ENCODE results near the gene FILIP1L.

The FILIP1L gene

DNA sequence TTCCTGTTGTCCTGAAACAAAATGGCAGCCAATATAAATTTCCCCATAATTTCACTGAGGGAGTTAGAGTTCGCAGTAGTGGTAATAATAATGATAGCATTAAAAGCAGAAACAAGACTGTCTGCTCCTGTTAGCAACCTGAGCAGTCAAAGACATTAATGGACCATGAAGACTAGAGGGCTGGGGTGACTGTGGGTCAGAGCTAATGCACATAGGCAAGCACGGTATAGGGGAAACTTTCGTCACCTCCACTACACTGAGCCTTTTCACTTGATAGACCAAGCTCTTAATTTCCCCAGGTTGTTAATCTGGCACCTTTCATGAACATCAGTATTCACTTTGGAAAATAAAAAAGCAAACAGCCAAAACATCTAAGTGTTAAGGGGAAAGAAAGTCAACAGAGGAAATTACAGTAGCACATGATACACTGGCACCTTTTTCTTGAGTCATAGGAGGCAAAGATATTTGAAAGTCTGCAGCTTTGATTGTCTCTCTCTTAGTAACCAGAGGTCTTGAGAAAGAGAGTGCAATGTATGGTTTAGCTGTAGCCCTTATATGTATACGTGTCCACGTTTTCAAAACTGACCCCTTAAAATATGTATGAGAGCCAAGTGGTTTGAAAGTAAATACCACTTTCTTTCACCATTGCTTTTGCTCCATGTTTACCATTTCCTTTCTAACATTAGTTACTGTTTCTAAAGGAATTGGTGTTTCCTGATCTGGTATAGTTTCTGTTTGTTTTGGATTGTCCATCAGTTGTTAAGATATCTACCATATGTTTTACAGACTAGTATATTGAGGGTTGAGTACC, 104.8 kb downstream of the FILIP1L start:
- no peak for DNase-seq (ENCODE audit: low read depth in 2 of 2)

DNA sequence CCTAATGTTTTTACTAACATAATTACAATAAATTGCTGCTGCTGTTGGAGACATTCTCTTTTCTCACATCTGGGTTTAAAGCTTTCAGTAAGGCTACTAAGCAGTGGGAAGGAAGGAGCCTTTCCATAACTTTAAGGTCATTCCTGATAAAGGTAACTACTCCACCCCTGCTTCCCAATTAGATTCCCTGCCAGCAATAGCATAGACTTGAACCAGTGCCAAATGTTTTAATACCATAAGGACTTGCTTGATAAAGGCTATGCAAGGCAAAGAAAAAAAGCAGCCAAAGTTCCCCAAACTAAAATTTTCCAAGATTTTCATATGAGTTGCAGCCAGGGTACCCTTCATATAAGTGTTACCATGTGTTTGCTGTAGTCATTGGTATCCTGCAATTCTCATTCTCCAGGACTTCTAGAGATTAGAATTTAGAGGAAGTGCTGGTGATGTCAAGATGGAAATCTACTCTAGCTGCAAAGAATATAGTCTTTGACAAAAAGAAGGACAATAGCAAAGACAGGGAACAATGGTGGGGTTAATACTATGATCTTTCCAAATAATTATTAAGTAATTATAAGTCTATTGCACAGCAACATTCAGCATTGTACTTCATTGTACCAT, 106.1 kb downstream of the FILIP1L start:
- no peak for DNase-seq (ENCODE audit: low read depth in 2 of 2)

- no peak for DNase-seq (ENCODE audit: low read depth in 2 of 2)
Measured at GRCh38 chr3:100007313-100007712, 107.0 kb downstream of the FILIP1L start.

DNA sequence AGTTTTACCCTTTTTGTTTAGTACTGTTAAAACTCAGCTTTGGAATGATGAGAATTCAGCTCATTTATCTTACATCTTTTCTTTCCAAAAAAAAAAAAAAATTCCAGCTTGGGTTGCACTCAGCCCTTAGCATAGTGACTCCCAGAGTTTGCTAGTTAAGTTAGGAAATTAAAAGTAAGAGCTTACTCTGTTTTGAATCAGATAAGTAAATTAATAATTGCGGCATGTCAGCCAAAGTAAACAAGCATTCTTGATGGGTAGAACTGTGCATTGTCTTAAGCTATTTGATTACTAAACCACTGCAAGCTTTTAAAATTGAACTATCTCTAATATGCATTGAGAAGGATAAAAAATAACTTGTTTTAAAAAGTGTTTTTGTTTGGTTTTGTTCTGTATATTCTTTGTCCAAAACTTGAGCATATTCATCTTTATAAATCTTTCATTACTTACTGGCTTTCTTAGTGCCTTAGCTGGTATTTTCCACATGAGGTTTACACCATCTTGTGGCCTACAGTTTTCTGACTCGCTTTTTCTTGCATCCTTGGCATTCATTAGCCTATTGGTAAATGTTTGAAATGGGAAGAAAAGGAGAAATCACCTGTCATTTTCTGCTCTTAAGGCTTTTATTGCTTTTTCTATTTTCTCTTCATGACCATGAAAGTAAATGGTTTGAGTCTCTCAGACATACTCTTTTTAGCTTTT, 107.6 kb downstream of the FILIP1L start:
- DNase-seq (ENCODE audit: low read depth in 2 of 2) = no peak

DNA sequence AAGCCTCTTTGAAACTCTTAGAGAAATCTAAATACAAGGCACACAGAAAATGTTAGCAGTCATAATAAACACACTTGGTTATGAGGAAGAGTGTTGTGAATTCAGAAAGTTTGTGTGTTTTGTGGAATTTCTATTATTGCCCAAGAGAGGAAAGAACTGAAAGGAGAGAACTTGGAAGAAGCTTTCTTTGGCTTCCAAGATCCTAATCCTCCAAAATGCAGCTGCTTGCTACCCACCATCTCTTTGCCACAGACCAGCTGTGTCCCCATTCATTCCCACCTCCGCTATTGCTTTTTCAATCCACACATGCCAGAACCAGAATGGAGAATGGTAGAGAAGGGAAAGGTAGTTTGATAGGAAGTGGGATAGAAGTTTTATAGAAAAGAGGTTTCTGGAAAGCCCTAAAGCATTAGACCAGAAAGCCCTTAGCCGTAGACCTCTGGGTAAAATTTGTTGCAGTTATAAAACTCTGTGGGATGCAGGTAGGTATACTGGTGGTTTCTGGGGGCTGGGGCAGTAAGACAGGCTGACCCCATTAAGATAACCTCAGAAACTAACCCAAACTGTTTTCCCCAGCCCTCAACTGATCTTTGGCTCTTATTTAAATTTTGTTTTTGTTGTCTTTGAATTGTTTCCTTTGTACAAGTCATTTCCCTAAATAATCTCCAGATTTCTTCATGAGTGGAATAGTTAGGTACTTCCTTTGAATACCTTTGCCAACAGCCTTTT, 108.5 kb downstream of the FILIP1L start:
- no peak for DNase-seq (ENCODE audit: low read depth in 2 of 2)

DNA sequence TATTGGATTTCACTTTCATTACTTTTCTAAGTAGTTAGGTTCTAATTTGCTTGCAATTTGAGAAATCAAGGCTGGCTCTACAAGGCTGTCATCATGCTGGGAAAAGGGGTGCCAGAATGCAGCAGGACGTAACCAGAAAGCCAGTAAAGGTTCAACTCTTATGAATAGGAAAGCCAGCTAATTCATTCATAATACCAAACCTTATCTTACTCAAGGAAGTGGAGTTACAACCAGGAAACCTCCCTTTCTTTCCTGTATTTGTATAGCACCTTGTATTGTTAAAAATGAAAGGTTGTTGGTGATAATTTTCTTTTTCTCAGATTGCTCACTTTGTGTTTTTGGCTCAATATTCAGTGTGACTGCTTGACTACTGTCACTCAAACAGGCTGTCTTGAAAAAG, 109.4 kb downstream of the FILIP1L start:
- no peak for DNase-seq (ENCODE audit: low read depth in 2 of 2)

- DNase-seq (ENCODE audit: low read depth in 2 of 2) = no peak
Measured at GRCh38 chr3:100003609-100004503, 110.4 kb downstream of the FILIP1L start.

DNA sequence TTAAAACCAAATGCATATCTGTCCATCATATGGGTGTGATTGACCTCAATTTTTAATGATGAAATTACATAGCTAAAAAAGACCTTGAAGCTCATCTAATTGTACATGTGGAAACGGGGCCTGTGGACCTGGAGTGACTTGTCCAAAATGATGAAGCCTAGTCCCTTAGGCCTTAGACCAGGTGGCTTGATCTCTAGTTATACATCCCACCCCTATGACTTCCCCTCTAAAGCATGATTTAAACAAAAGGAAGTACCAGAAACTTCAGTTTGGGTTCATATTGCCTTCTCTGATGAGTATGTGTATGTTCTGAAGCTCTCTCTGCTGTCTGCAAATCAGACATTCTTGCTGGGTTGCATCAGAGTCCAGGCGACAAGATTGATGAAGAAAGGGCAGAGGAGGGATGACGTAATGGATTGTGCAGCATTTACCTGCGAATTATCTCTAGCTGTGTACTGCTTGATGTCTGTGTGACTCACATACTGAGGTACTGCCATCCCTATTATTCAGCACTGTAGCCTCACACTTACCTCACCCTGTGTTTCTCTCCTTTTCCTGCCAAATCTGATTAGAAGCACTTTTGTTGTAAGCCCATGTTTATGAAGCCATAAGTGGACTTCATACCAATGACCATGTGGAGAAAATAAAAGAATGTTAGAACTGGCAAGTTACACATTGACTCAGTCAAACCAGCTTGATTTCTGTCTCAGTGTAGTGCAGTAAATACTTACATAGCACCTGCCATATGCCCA, 111.5 kb downstream of the FILIP1L start:
- no peak for DNase-seq (ENCODE audit: low read depth in 2 of 2)

DNA sequence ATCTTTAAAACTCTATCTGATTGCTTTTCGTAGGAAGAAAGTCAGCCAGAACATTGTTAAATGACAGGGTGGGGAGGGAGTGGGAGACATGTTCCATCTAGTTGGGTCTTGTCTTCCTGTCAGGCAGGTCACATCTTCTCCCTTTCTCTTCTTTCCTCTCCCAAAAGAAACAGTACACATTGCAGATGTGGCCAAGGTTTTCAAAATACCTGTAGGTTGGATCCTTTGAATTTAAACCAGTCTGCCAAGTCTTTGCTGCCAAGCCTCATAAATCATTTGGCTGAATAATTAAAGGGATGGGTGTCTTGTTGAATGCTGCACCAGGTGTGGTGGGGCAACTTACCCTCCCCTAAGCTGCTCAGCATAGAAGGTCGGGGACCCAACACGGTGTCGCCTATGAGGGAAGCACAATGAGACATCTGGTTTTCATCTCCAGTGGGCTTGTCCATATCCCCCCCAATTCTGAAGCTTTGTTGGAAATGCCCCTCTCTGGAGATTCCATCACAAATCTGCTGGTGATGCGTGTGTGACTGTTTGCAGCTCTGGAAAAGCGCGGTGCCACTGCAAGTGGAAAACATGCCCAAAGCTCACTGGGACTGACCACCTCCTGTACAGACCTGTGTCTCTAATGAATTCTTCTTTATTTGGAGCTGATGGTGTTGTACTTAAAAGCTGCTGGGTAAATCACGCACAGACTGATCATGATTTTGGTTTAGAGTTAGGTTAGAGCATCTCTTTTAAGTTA, 112.6 kb downstream of the FILIP1L start:
- no peak for DNase-seq (ENCODE audit: low read depth in 2 of 2)

DNA sequence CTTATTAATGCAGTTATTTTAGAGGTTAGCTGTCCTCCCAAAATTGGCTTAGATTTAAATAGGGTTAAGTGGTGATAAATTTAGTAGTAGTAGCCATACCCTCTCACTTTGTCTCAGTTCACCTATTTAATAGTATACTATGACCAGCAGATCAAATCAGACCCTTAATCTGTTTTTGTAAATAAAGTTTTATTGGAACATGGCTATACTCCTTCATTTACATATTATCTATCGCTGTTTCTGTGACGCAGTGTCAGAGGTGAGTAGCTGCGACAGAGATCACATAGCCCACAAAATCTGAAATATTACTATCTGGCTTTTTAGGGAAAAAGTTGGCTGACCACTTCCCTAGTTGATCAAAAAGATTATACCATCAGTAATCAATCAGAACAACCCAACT, 113.2 kb downstream of the FILIP1L start:
- no peak for DNase-seq (ENCODE audit: low read depth in 2 of 2)

- DNase-seq (ENCODE audit: low read depth in 2 of 2) = no peak
Measured at GRCh38 chr3:99999536-99999935, 114.8 kb downstream of the FILIP1L start.

GRCh38 chr3:99997293-99997692, 117.0 kb downstream of the FILIP1L start:
- DNase-seq (ENCODE audit: low read depth in 2 of 2) = no peak

DNA sequence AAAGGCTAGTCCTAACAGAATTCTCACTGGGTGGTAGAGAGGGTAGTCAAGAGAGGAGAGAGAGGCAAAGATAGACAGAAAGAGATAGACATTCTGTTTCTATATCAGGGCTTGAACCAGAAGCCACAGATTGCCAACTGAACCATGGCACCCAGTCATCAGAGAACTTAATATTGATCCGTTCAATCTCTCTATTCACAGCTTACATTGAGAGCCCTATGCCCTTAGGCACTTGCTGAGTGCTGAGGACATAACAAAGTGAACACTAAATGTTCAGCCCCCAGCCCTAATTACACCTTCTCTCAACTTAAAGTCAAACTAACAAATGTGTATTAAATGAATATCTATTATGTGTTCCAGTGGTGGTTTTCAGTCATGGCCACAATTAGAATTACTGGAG, 124.1 kb downstream of the FILIP1L start:
- no peak for DNase-seq (ENCODE audit: low read depth in 2 of 2)

GRCh38 chr3:99984668-99985067, 129.6 kb downstream of the FILIP1L start:
- DNase-seq (ENCODE audit: low read depth in 2 of 2) = no peak

DNA sequence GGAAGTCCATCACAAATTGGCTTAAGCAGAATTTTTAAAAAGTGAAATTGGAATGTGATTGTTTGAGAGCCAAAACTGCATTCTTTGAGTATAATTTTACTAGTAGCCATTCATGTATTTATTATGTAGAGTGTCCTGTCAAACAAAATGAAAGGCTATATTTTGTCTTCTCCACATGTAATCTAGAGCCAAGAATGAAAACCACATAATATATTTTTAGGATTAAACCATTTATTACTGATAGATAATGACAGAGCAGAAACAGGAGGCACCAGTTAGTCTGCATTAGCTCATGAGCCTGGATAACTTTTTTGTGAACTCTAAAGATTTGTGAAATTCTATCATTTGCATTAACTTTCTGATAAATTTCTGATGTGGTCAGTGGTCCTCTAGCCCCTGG, 130.2 kb downstream of the FILIP1L start:
- no peak for DNase-seq (ENCODE audit: low read depth in 2 of 2)

GRCh38 chr3:99982650-99983049, 131.7 kb downstream of the FILIP1L start:
- DNase-seq (ENCODE audit: low read depth in 2 of 2) = no peak

DNA sequence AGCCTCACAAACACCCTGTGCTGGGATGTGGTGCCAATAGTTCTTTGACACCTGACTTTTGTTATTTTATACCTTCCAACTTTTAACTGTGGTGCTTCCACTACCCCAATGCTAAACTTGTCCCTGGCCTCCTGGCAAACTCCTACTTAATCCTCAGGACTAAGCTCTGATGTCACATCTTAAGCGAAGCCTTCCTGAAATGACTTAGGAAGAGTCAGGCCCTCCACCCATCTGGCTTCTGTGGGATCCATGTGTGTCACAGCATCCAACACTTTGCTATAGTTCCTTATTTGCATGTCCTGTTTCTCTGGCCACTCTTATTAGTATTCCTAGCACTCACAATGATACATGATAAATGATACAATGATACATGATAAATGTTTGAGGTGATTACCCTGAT, 133.2 kb downstream of the FILIP1L start:
- DNase-seq (ENCODE audit: low read depth in 2 of 2) = no peak

DNA sequence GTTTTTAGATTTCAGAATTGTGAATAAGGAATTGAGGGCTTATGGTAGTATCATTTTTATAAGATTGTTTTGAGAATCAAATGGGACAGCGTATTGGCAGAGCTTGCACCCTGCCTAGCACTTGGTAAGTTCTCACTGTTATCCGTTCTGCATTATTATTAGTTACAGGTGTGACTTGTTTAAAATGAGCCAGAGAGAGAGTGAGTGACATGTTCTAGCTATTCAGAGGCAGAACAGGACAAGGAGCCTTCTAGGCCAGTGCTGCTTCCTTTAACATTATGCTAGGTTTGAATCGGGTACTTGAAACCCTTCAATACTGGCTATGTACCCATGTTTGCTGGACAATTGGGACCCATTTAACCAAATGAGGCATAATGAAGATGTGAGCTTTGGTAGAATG, 133.7 kb downstream of the FILIP1L start:
- DNase-seq (ENCODE audit: low read depth in 2 of 2) = no peak

DNA sequence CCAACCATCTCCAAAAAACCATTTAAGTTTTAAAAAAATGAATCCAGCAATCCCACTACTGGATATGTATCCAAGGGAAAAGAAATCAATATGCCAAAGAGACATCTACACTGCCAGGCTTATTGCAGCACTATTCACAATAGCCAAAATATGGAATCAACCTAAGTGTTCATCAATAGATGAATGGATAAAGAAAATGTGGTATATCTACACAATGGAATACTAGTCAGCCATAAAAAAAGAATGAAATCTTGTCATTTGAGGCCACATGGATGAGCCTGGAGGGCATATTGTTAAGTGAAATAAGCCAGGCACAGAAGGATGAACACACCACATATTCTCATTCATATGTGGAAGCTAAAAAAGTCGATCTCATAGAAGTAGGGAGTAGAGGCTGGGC, 136.1 kb downstream of the FILIP1L start:
- DNase-seq (ENCODE audit: low read depth in 2 of 2) = no peak

GRCh38 chr3:99976584-99976983, 137.7 kb downstream of the FILIP1L start:
- no peak for DNase-seq (ENCODE audit: low read depth in 2 of 2)

Data from stimulated activated CD4-positive, alpha-beta T cell treated with anti-CD3 and anti-CD28 coated beads, Interleukin-15, amount 100 ng/mL, for 48 hours (primary cell).